Measurements from ENCODE around the gene GNAQ.

GNAQ gene

GRCh38 chr9:77820293-77820954 lies 211.2 kb downstream of the GNAQ start:
- DNase-seq (ENCODE audit: low read depth in 3 of 3, low spot score in 1 of 3) = no peak

- no peak for DNase-seq (ENCODE audit: low read depth in 3 of 3, low spot score in 1 of 3)
Measured at GRCh38 chr9:77819657-77820056, 212.0 kb downstream of the GNAQ start.

- no peak for DNase-seq (ENCODE audit: low read depth in 3 of 3, low spot score in 1 of 3)
Measured at GRCh38 chr9:77817590-77818311, 213.9 kb downstream of the GNAQ start.

- DNase-seq (ENCODE audit: low read depth in 3 of 3, low spot score in 1 of 3) = no peak
Measured at GRCh38 chr9:77816641-77817341, 214.8 kb downstream of the GNAQ start.

- DNase-seq (ENCODE audit: low read depth in 3 of 3, low spot score in 1 of 3) = no peak
Measured at GRCh38 chr9:77815260-77815659, 216.4 kb downstream of the GNAQ start.

GRCh38 chr9:77811832-77812231 lies 219.8 kb downstream of the GNAQ start:
- DNase-seq (ENCODE audit: low read depth in 3 of 3, low spot score in 1 of 3) = no peak

GRCh38 chr9:77810637-77811119 lies 220.9 kb downstream of the GNAQ start:
- no peak for DNase-seq (ENCODE audit: low read depth in 3 of 3, low spot score in 1 of 3)

GRCh38 chr9:77810047-77810446 lies 221.6 kb downstream of the GNAQ start:
- DNase-seq (ENCODE audit: low read depth in 3 of 3, low spot score in 1 of 3) = no peak

- no peak for DNase-seq (ENCODE audit: low read depth in 3 of 3, low spot score in 1 of 3)
Measured at GRCh38 chr9:77809552-77809951, 222.1 kb downstream of the GNAQ start.

- DNase-seq (ENCODE audit: low read depth in 3 of 3, low spot score in 1 of 3) = no peak
Measured at GRCh38 chr9:77808751-77809081, 222.9 kb downstream of the GNAQ start.

GRCh38 chr9:77807846-77808750 lies 223.5 kb downstream of the GNAQ start:
- no peak for DNase-seq (ENCODE audit: low read depth in 3 of 3, low spot score in 1 of 3)

- no peak for DNase-seq (ENCODE audit: low read depth in 3 of 3, low spot score in 1 of 3)
Measured at GRCh38 chr9:77807281-77807683, 224.3 kb downstream of the GNAQ start.

GRCh38 chr9:77806741-77807140 lies 224.9 kb downstream of the GNAQ start:
- no peak for DNase-seq (ENCODE audit: low read depth in 3 of 3, low spot score in 1 of 3)

GRCh38 chr9:77805810-77806209 lies 225.8 kb downstream of the GNAQ start:
- DNase-seq (ENCODE audit: low read depth in 3 of 3, low spot score in 1 of 3) = no peak

- DNase-seq (ENCODE audit: low read depth in 3 of 3, low spot score in 1 of 3) = no peak
Measured at GRCh38 chr9:77803423-77803822, 228.2 kb downstream of the GNAQ start.

- DNase-seq (ENCODE audit: low read depth in 3 of 3, low spot score in 1 of 3) = no peak
Measured at GRCh38 chr9:77802515-77803293, 228.9 kb downstream of the GNAQ start.

- DNase-seq (ENCODE audit: low read depth in 3 of 3, low spot score in 1 of 3) = no peak
Measured at GRCh38 chr9:77802064-77802463, 229.5 kb downstream of the GNAQ start.

- DNase-seq (ENCODE audit: low read depth in 3 of 3, low spot score in 1 of 3) = no peak
Measured at GRCh38 chr9:77800924-77801551, 230.6 kb downstream of the GNAQ start.

- no peak for DNase-seq (ENCODE audit: low read depth in 3 of 3, low spot score in 1 of 3)
Measured at GRCh38 chr9:77798140-77798539, 233.5 kb downstream of the GNAQ start.

- no peak for DNase-seq (ENCODE audit: low read depth in 3 of 3, low spot score in 1 of 3)
Measured at GRCh38 chr9:77794985-77795384, 236.6 kb downstream of the GNAQ start.

Measured in stimulated activated CD4-positive, alpha-beta T cell treated with anti-CD3 and anti-CD28 coated beads, TNF-alpha, amount 100 ng/mL, for 1 hour (primary cell).